Measurements from ENCODE around the gene NOL4L.
"Not testable (repeated sequence)": the region's sequence is repeated elsewhere in the genome, so short reads cannot be mapped to it uniquely, and the experiment has no call there.

The NOL4L gene

DNA sequence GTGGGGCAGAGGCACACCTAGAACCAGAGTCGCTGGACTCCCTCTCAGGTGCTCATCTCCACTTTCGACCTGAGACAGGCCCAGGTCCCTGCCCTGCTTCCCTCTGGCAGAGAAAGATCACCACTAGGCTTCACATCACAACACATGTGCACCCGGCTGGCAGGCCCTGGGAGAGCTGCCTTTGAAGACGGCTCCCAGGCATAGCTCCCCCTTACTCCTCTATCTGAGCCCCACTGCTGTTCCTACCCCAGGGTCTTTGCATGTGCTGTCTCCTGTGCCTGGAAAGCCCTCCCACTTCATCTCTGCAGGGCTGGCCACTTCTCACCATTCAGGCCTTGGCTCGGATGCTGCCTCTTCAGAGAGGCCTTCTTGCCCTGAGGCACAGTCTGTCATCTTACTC is 89.2 kb downstream of the NOL4L start:
- no peak for DNase-seq (ENCODE audit: low spot score)
- no peak overlapping the region for H3K27ac ChIP-seq
- TF ChIP-seq, protein P1, sequence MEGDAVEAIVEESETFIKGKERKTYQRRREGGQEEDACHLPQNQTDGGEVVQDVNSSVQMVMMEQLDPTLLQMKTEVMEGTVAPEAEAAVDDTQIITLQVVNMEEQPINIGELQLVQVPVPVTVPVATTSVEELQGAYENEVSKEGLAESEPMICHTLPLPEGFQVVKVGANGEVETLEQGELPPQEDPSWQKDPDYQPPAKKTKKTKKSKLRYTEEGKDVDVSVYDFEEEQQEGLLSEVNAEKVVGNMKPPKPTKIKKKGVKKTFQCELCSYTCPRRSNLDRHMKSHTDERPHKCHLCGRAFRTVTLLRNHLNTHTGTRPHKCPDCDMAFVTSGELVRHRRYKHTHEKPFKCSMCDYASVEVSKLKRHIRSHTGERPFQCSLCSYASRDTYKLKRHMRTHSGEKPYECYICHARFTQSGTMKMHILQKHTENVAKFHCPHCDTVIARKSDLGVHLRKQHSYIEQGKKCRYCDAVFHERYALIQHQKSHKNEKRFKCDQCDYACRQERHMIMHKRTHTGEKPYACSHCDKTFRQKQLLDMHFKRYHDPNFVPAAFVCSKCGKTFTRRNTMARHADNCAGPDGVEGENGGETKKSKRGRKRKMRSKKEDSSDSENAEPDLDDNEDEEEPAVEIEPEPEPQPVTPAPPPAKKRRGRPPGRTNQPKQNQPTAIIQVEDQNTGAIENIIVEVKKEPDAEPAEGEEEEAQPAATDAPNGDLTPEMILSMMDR (IDR thresholded peaks at IDR 0.05), result no peak
- no peak overlapping the region for H3K4me3 ChIP-seq

- DNase-seq (ENCODE audit: low spot score), result no peak
- Histone ChIP-seq H3K27ac (no peak overlapping the region), H3K4me3 (no peak overlapping the region)
- TF ChIP-seq, protein P1 (IDR thresholded peaks at IDR 0.05), result no peak
Observed at GRCh38 chr20:32495217-32495565, 89.9 kb downstream of the NOL4L start.

- no peak overlapping the region for H3K27ac ChIP-seq
- DNase-seq (ENCODE audit: low spot score), result no peak
- H3K4me3 ChIP-seq, result no peak overlapping the region
- TF ChIP-seq, protein P1 (IDR thresholded peaks at IDR 0.05), result no peak
Observed at GRCh38 chr20:32494483-32495216, 90.5 kb downstream of the NOL4L start.

DNA sequence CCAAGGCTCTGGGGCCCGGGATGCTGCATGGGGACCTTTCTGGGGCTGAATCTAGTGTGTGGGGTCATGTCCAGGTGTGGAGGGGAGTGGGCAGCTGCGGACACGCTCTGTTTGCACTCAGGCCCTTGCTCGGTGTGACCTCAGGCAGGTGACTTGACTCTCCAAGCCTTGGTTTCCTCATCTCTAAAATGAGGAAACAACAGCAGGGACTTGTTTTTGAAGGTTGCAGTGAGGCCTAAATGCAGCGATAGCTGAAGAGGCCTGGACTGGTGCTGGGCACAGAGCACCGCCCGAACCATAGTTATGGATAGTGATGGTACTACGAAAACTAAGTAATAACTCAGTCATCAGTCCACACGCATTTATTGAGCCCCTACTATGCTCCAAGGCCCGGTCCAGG is 91.8 kb downstream of the NOL4L start:
- DNase-seq (ENCODE audit: low spot score), result no peak
- TF ChIP-seq, protein P1 (IDR thresholded peaks at IDR 0.05), result no peak
- Histone ChIP-seq H3K27ac (no peak overlapping the region), H3K4me3 (no peak overlapping the region)

GRCh38 chr20:32491764-32492151 is 93.4 kb downstream of the NOL4L start:
- H3K4me3 ChIP-seq; H3K27ac ChIP-seq; DNase-seq (ENCODE audit: low spot score): not testable (repeated sequence)

GRCh38 chr20:32490942-32491763 is 94.0 kb downstream of the NOL4L start:
- TF ChIP-seq, protein P1 (IDR thresholded peaks at IDR 0.05), result no peak
- Histone ChIP-seq H3K4me3 (no peak overlapping the region), H3K27ac (no peak overlapping the region)
- no peak for DNase-seq (ENCODE audit: low spot score)

DNA sequence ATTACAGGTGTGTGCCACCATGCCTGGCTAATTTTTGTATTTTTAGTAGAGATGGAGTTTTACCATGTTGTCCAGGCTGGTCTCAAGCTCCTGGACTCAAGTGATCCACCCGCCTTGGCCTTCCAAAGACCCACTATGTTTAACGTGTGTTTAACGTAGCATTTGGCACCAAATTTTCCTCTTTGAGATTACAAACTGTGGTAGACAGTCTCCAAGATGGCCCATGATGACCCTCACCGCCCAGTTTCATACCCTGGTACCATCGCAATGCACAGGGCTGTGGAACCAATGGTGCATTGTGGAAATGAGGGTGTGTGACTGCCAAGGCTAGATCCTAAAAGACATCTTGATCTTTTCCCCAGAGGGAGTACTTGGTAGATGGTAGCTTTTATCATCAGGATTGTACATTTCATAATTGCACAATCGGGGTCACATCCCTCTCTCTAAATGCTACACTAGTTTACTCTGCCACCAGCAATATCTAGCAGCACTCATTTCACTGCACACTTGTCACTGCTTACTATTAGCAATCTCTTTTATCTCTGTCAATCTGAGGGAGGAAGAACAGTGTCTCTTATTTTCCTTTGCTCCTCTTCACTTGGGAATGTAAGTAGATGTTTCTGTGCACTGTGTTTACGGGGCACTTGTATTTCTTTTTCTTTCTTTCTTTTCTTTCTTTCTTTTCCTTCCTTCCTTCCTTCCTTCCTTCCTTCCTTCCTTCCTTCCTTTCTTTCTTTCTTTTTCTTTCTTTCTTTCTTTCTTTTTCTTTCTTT is 96.9 kb downstream of the NOL4L start:
- TF ChIP-seq, protein P1 (IDR thresholded peaks at IDR 0.05), result no peak
- H3K4me3 ChIP-seq, result no peak overlapping the region
- H3K27ac ChIP-seq, result no peak overlapping the region
- no peak for DNase-seq (ENCODE audit: low spot score)

Measured in coronary artery (tissue), 2 donors.